DMS114 treated with DMSO at 0.1 percent for 48 hours (cell line): ENCODE results near the gene TGFBR3L.

Experiments used
- DNase-seq: peaks from one replicate; lab custom pipeline; 2025; ENCODE audit not compliant: unreplicated experiment; lab: John Stamatoyannopoulos, UW

Gene TGFBR3L

GRCh38 chr19:7903244-7904073 lies 11.2 kb upstream of the TGFBR3L start, which contains the start of gene MAP2K7:
Gene MAP2K7, plus strand, starts transcription at chr19:7903877. Its CDS starts 68 bp downstream, at chr19:7903945.
- peak; percentile 94 for DNase-seq

- no peak for DNase-seq
Measured at GRCh38 chr19:7904074-7905020, 10.3 kb upstream of the TGFBR3L start.

GRCh38 chr19:7905268-7905667 lies 9.4 kb upstream of the TGFBR3L start:
- DNase-seq, result no peak

- DNase-seq, result no peak
Measured at GRCh38 chr19:7905859-7906258, 8.8 kb upstream of the TGFBR3L start.

GRCh38 chr19:7907122-7907521 lies 7.5 kb upstream of the TGFBR3L start:
- no peak for DNase-seq

GRCh38 chr19:7907544-7907943 lies 7.1 kb upstream of the TGFBR3L start:
- DNase-seq, result no peak

- no peak for DNase-seq
Measured at GRCh38 chr19:7908078-7908699, 6.4 kb upstream of the TGFBR3L start.

GRCh38 chr19:7908742-7909461 lies 5.7 kb upstream of the TGFBR3L start:
- no peak for DNase-seq

- no peak for DNase-seq
Measured at GRCh38 chr19:7909471-7910067, 5.1 kb upstream of the TGFBR3L start.

GRCh38 chr19:7910321-7911161 lies 4.1 kb upstream of the TGFBR3L start:
- DNase-seq, result no peak

- no peak for DNase-seq
Measured at GRCh38 chr19:7911508-7912143, 3.0 kb upstream of the TGFBR3L start.

GRCh38 chr19:7912144-7912696 lies 2.4 kb upstream of the TGFBR3L start:
- no peak for DNase-seq

GRCh38 chr19:7912697-7913564 lies 1.7 kb upstream of the TGFBR3L start:
- no peak for DNase-seq

- DNase-seq, result no peak
Measured at GRCh38 chr19:7913652-7914051, 978 bp upstream of the TGFBR3L start.

GRCh38 chr19:7914099-7914498 lies 531 bp upstream of the TGFBR3L start:
- DNase-seq, result no peak

- DNase-seq, result no peak
Measured at GRCh38 chr19:7915250-7916102, 846 bp downstream of the TGFBR3L start.
